H1 (cell line): ENCODE data around the gene DUSP11. TPM values are rescaled to one million over a fixed set of nuclear protein-coding genes. Genes with fewer than 3 reads are reported as not detected.

Experiments
- polyA plus RNA-seq, 7 experiments: library from polyadenylated mRNA; depleted of rRNA in 3 of 7; stranded (reverse) in 5 of 7; unstranded in 2 of 7; fragments of >200 nt in 5 of 7; fragments of 200-250 nt in 2 of 7; gene quantifications; 1 replicate in 5 of 7; 2 replicates in 1 of 7; 4 replicates in 1 of 7; pipeline versions ENCODE4 v1.2.1 to v1.2.3, GENCODE V29; 2011 to 2013; ENCODE audit warnings: missing spikeins in 2 of 7, mixed read lengths in 2 of 7
- total RNA-seq: library from RNA; stranded (reverse); fragmentation: NEBNext Ultra II Directional; extraction: Animal tissue kit (Norgen Biotek cat#: 25700); gene quantifications from 2 replicates; pipeline ENCODE4 v1.2.1, GENCODE V29; 2021
- TF ChIP-seq, protein P1 (sequence below): fragments of 300-600 bp; sonication (generic); IDR thresholded peaks from 2 replicates; pipeline ENCODE4 v1.7.1; 2012; ENCODE audit warnings: low read length, moderate library complexity, mild to moderate bottlenecking, inconsistent platforms; ENCODE audit not compliant: insufficient replicate concordance

DUSP11 gene
- total and polyA plus RNA-seq, 2 of the 8 experiments (the other 6 are each of a cell fraction or from before 2014, with no cell fraction given): 12.2 to 19.1 TPM

DNA sequence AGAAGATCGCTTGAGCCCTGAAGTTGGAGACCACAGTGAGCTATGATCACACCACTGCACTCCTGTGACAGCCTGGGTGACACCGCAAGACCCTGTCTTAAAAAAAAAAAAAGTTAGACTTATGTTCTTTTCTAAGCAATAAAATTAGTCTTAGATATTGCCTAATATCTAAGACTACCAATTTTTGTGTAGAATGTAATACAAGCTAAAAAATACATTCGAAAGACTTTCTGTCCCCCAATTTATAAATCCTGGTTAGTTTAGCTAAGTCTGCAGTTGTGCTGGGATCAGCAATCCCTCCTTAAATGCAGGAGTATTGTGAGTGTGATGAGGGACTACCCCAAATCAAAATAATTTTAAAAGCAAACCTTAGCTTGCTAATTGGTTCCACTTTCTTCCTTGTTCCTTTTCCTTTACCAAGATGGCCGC, 48.5 kb upstream of the DUSP11 start (continued):
- TF ChIP-seq, protein P1, sequence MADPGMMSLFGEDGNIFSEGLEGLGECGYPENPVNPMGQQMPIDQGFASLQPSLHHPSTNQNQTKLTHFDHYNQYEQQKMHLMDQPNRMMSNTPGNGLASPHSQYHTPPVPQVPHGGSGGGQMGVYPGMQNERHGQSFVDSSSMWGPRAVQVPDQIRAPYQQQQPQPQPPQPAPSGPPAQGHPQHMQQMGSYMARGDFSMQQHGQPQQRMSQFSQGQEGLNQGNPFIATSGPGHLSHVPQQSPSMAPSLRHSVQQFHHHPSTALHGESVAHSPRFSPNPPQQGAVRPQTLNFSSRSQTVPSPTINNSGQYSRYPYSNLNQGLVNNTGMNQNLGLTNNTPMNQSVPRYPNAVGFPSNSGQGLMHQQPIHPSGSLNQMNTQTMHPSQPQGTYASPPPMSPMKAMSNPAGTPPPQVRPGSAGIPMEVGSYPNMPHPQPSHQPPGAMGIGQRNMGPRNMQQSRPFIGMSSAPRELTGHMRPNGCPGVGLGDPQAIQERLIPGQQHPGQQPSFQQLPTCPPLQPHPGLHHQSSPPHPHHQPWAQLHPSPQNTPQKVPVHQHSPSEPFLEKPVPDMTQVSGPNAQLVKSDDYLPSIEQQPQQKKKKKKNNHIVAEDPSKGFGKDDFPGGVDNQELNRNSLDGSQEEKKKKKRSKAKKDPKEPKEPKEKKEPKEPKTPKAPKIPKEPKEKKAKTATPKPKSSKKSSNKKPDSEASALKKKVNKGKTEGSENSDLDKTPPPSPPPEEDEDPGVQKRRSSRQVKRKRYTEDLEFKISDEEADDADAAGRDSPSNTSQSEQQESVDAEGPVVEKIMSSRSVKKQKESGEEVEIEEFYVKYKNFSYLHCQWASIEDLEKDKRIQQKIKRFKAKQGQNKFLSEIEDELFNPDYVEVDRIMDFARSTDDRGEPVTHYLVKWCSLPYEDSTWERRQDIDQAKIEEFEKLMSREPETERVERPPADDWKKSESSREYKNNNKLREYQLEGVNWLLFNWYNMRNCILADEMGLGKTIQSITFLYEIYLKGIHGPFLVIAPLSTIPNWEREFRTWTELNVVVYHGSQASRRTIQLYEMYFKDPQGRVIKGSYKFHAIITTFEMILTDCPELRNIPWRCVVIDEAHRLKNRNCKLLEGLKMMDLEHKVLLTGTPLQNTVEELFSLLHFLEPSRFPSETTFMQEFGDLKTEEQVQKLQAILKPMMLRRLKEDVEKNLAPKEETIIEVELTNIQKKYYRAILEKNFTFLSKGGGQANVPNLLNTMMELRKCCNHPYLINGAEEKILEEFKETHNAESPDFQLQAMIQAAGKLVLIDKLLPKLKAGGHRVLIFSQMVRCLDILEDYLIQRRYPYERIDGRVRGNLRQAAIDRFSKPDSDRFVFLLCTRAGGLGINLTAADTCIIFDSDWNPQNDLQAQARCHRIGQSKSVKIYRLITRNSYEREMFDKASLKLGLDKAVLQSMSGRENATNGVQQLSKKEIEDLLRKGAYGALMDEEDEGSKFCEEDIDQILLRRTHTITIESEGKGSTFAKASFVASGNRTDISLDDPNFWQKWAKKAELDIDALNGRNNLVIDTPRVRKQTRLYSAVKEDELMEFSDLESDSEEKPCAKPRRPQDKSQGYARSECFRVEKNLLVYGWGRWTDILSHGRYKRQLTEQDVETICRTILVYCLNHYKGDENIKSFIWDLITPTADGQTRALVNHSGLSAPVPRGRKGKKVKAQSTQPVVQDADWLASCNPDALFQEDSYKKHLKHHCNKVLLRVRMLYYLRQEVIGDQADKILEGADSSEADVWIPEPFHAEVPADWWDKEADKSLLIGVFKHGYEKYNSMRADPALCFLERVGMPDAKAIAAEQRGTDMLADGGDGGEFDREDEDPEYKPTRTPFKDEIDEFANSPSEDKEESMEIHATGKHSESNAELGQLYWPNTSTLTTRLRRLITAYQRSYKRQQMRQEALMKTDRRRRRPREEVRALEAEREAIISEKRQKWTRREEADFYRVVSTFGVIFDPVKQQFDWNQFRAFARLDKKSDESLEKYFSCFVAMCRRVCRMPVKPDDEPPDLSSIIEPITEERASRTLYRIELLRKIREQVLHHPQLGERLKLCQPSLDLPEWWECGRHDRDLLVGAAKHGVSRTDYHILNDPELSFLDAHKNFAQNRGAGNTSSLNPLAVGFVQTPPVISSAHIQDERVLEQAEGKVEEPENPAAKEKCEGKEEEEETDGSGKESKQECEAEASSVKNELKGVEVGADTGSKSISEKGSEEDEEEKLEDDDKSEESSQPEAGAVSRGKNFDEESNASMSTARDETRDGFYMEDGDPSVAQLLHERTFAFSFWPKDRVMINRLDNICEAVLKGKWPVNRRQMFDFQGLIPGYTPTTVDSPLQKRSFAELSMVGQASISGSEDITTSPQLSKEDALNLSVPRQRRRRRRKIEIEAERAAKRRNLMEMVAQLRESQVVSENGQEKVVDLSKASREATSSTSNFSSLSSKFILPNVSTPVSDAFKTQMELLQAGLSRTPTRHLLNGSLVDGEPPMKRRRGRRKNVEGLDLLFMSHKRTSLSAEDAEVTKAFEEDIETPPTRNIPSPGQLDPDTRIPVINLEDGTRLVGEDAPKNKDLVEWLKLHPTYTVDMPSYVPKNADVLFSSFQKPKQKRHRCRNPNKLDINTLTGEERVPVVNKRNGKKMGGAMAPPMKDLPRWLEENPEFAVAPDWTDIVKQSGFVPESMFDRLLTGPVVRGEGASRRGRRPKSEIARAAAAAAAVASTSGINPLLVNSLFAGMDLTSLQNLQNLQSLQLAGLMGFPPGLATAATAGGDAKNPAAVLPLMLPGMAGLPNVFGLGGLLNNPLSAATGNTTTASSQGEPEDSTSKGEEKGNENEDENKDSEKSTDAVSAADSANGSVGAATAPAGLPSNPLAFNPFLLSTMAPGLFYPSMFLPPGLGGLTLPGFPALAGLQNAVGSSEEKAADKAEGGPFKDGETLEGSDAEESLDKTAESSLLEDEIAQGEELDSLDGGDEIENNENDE: no peak
